ENCODE results near the gene DGKD.
"Not testable (repeated sequence)": the region's sequence is repeated elsewhere in the genome, so short reads cannot be mapped to it uniquely, and the experiment has no call there.

The DGKD gene

GRCh38 chr2:233360771-233361176 is 6.5 kb downstream of the DGKD start:
- DNase-seq (ENCODE audit: low read depth in 2 of 2) = no peak

- DNase-seq (ENCODE audit: low read depth in 2 of 2) = no peak
Observed at GRCh38 chr2:233361297-233361696, 7.0 kb downstream of the DGKD start.

- DNase-seq (ENCODE audit: low read depth in 2 of 2) = no peak
Observed at GRCh38 chr2:233362742-233363141, 8.4 kb downstream of the DGKD start.

GRCh38 chr2:233363744-233364235 is 9.5 kb downstream of the DGKD start:
- no peak for DNase-seq (ENCODE audit: low read depth in 2 of 2)

- no peak for DNase-seq (ENCODE audit: low read depth in 2 of 2)
Observed at GRCh38 chr2:233365861-233366520, 11.7 kb downstream of the DGKD start.

GRCh38 chr2:233367586-233367985 is 13.3 kb downstream of the DGKD start:
- no peak for DNase-seq (ENCODE audit: low read depth in 2 of 2)

GRCh38 chr2:233368756-233369155 is 14.5 kb downstream of the DGKD start:
- DNase-seq (ENCODE audit: low read depth in 2 of 2) = no peak

- DNase-seq (ENCODE audit: low read depth in 2 of 2) = no peak
Observed at GRCh38 chr2:233369462-233369861, 15.2 kb downstream of the DGKD start.

GRCh38 chr2:233369897-233370685 is 15.8 kb downstream of the DGKD start:
- no peak for DNase-seq (ENCODE audit: low read depth in 2 of 2)

- no peak for DNase-seq (ENCODE audit: low read depth in 2 of 2)
Observed at GRCh38 chr2:233371641-233372040, 17.3 kb downstream of the DGKD start.

- DNase-seq (ENCODE audit: low read depth in 2 of 2) = no peak
Observed at GRCh38 chr2:233372855-233373254, 18.6 kb downstream of the DGKD start.

- no peak for DNase-seq (ENCODE audit: low read depth in 2 of 2)
Observed at GRCh38 chr2:233373316-233373715, 19.0 kb downstream of the DGKD start.

- DNase-seq (ENCODE audit: low read depth in 2 of 2) = not testable (repeated sequence)
Observed at GRCh38 chr2:233374776-233375175, 20.5 kb downstream of the DGKD start.

GRCh38 chr2:233375490-233376314 is 21.4 kb downstream of the DGKD start:
- no peak for DNase-seq (ENCODE audit: low read depth in 2 of 2)

GRCh38 chr2:233379034-233379433 is 24.7 kb downstream of the DGKD start:
- no peak for DNase-seq (ENCODE audit: low read depth in 2 of 2)

- DNase-seq (ENCODE audit: low read depth in 2 of 2) = no peak
Observed at GRCh38 chr2:233379441-233379840, 25.1 kb downstream of the DGKD start.

GRCh38 chr2:233380132-233380895 is 26.0 kb downstream of the DGKD start:
- no peak for DNase-seq (ENCODE audit: low read depth in 2 of 2)

- no peak for DNase-seq (ENCODE audit: low read depth in 2 of 2)
Observed at GRCh38 chr2:233380995-233381637, 26.8 kb downstream of the DGKD start.

- DNase-seq (ENCODE audit: low read depth in 2 of 2) = no peak
Observed at GRCh38 chr2:233381638-233381995, 27.3 kb downstream of the DGKD start.

GRCh38 chr2:233384015-233384414 is 29.7 kb downstream of the DGKD start:
- DNase-seq (ENCODE audit: low read depth in 2 of 2) = no peak
